ENCODE measurements around the gene FXYD1.

Gene FXYD1

DNA sequence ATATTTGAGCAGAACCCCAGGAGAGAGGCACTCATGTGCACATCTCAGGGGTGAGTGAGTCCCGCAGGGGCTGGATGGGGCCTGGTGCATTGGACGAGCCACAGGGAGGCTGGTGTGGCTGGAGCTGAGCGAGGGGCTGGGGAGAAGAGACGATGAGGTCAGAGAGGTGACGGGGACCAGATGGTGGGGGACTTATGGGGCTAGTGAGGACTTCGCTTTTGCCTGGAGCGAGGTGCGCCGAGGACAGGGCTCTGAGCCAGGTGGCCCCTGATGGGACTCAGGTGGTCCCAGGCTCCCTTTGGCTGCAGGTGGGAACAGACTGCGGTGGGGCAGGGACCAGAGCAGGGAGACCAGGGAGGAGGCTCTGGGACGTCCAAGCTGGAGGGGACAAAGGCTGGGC is 29.9 kb upstream of the FXYD1 start:
- ATAC-seq, result no peak

DNA sequence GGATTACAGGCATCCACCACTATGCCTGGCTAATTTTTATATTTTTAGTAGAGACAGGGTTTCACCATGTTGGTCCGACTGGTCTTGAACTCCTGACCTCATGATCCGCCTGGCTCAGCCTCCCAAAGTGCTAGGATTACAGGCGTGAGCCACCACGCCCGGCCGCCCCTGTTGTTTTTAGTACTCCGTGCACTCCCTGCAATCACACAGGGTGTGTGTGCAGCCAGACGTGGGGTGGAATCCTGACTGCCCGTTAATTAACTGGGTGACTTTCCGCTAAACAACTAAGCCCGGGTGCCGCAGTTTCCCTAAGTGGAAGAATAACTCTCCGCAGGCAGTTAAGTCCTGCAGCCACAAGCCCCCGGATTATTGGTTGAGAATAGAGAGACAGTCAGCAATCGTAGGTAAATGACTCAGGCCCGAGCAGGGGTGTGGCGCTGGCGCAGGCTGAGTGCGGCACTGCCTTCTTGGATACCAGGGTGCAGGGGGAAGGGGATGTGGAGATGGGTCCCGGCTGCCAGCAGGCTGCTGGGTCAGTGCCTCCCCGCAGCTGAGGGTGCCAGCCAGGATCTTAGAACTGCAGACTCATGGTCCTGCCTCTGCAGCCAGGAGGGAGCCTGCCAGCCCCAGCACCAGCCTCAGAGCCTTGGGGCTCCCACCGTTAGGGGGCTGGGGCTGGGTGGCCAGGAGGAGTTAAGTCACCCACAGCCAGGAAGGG is 29.1 kb upstream of the FXYD1 start:
- ATAC-seq, result no peak

DNA sequence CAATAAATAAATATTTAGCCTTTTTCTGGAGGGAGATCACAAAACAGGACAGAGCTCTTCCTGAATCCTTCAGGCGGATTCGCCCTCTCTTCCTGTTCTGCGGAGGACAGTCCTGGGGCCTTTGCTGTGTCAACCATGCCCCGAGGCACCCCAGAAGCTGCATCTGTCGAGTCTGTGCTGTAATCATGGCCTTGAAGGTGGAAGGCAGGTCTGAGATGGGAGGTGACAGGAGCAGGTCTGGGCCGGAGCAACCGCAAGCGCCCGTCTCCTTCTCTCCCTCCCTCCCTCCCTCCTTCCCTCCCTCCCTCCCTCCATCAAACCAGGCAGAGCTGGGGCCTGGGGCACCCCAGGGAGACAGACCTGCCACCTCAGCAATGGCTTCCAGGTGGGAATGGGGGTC is 27.6 kb upstream of the FXYD1 start:
- no peak for ATAC-seq

DNA sequence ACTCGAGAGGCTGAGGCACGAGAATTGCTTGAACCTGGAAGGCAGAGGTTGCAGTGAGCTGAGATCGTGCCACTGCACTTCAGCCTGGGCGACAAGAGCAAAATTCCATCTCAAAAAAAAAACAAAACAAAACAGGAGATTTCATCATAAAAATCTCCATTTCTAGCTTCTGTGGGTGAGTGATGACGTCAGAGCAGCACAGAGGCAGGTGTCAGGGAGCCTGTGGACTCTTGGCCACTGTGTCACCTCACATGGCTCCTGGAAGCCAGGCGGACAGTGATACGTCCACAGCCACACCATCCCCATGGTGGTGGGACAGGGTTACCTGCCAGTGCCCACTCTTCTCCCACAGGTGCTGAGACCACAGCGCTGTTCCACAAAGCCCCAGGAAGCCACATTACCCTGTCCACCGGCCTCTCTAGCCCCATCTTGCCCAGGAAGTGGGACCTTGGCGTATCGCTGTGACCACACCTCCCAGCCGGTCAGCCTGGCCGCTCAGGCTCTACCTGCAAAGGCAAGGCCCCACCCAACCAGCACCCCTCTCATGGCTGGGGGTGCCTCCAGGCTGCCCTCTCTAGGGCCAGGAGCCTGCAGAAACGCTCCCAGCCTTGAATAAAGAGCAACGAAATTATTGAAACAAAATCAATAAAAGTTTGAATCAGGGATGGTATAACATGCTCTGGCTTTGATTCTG is 25.5 kb upstream of the FXYD1 start:
- no peak for ATAC-seq

DNA sequence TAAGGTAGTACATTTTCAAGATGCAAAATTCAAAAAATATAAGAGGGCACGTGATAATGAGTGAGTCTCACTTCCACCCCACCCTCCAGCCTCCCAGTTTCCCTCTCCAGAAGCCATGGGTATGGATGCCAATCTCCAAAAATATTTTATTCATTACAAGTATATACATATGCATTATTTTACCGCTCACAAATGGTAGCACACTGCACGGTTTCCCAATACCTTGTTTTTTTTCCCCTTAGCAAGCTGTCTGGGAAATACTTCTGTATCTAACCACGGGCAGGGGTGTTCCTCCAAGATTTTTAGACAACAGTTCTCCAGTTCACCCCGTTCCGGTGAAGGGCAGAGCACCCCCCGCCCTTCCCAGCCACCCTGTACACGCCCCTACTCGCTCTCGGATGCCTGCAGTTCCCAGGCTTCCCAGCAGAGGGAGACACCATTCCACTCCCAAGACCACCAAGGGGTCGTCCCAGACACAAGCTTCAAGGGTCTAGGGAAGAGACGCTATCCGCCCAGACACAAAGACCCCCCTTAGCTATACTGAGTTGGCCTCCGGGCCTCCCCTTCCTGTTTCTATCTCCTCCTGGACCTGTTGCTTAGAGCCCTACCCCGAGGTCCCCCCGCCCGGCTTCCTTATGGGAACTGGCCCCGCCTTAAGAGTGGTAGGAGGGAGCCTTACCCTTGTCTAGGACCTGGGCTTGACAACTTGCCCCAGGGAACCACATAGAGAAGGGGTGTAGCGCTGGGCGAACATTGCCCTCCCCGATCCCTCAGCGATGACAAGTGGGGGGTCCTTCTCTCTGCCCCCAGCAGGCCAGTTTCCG is 24.1 kb upstream of the FXYD1 start:
- ATAC-seq, result peak; percentile 78 to 82

DNA sequence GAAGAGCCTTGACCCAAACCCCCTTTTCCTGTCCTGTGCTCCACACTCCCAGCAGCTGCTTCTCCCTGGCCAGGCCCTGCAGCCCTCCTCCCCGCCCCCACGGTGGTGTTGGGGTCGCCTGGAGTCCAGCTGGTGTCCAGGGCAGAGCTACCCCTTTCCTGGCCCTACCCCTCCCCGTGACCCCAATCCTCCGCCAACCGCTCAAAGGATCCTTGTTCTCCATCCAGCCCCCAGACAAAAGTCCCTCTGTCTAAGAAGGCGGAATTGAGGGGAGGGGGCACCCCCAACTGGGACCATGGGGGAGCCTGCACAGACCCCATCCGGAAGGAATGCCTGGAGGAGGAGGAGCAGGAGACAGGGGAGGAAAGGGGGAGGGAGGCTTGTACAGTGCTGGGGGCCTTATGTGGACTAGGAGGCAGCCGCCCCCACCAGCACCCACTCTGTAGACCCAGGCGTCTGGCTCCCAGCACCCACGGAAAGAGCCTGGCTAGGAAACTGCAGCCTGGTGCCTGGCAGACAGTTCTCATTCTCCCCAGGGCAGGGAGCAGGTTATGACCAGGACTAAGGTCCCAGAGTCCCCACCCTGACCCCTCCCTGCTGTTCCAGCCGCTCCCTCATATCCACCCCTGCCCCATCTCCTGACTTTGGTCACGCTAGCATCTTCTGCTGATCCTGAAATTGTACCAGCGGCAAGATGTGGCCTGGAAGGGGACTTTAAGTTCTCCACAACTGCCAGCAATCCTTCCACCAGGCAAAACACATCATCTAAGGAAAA is 23.3 kb upstream of the FXYD1 start, which contains the start of gene FXYD3:
TSS of gene FXYD3 (plus strand) at position 647 of the 775 bp plus-strand sequence. CDS start 3,554 bp downstream, outside the sequence.
- ATAC-seq, result no peak

DNA sequence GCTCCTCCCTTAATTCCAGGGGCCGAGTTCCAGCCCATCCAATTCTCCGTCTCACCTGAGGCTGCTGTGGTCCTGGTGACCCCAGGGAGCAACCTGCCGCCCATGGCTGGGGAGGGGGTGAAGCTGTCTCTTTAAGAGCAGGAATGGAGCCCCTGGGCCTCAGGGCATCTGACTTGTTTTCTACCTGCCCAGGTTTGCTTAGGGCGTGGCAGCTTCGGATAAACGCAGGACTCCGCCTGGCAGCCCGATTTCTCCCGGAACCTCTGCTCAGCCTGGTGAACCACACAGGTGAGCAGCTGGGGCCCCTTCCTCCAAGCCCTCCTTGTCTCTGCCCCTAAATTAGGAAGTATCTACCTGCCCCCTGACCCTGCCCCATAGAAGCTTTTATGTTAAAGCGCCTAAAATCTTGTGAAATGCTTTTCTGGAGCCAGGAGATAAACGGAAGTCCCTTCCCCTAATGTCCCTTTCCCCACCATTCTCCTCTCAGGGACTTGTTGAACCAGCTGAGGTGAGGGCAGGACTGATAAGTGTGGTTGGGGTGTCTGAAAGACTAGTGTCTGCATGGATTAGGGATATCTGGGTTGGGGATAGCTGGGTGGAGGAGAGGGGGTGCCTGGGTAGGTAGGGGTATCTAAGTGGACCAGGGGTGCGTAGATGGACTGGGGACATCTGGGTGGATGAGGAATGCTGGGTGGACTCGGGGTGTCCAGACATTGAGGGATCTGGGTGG is 22.4 kb upstream of the FXYD1 start:
- no peak for ATAC-seq

DNA sequence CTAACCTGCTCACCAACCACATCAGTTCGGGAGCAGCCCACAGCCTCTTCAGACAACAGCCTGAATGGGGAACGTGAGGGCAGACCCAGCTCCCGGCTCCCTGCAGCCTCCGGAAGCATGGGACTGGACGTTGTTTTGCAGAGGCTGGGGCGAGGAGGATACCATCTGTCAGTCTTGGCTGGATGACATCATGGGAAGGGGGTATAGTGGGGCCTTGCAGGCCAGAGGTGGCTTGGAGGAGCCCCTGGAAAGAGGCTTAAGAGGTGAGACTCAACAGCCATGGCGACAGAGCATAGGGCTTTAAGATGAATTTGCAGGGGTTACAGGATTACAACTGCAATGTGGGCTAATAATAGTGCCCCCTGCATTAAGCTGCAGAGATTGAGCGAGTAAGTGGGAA is 21.5 kb upstream of the FXYD1 start:
- no peak for ATAC-seq

DNA sequence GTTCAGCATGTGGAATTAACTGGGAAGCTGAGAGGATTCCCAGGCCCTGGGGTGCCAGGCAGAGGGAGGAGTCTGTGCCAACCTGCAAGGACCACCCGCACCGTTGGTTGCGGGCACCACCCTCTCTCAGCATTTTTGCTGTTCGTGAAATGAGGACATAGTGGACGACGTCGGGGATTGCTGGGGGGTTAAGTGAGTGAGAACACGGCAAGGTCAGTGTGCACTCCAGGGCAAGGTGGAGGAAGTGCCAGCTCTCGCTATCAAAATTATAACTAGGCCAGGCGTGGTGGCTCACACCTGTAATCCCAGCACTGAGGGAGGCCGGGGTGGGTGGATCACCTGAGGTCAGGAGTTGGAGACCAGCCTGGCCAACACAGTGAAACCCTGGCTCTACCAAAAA is 20.8 kb upstream of the FXYD1 start:
- ATAC-seq, result no peak

DNA sequence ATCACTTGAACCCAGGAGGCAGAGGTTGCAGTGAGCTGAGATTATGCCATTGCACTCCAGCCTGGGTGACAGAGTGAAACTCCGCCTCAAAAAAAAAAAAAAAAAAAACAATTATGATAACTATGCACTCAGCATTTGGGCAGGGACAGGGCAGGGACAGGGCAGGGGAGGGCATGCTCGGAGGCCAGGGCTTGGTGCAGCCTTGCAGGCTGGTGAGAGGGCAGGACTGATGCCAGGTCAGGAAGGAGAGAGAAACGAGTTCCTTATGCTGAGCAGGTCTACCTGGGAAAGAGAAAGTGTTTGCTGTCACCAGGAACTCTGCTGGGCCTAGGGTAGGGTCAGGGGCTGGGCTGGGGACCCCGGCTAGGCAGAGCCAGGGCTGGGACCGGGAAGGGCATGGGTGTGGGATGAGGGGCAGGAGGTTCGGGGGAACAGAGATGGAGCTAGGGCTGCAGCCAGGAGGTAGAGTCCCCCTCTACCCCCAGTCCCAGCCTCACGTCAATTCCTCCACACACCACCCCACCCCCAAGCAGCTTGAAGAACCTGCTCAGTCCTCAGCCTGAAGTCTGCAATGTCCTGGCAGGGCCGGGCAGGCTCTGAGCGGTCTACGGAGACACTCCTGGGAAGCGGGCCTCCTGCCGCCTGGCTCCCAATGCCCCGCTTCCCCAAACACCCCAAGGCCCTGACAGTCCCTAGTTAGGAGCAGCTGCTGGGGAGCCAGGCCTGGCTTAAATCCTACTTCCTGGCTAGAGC is 20.2 kb upstream of the FXYD1 start:
- ATAC-seq, result no peak

DNA sequence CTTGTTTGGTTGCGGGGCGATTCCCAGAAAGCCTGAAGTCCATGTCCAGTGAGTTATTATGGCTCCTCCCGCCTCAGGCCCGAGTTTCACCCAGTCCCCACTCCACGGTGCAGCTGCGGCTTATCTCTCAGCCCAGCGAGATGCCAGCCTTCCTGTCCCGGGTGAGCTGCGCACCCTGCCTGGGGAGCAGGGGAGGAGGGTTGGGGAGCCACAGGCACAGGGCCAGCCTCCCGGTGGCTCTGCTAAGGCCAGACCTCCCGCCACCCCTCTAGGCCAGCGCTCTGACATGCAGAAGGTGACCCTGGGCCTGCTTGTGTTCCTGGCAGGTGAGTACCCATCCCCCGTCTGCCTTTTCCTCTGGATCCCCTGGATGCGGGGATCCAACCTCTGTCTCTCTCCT is 19.5 kb upstream of the FXYD1 start:
- no peak for ATAC-seq

DNA sequence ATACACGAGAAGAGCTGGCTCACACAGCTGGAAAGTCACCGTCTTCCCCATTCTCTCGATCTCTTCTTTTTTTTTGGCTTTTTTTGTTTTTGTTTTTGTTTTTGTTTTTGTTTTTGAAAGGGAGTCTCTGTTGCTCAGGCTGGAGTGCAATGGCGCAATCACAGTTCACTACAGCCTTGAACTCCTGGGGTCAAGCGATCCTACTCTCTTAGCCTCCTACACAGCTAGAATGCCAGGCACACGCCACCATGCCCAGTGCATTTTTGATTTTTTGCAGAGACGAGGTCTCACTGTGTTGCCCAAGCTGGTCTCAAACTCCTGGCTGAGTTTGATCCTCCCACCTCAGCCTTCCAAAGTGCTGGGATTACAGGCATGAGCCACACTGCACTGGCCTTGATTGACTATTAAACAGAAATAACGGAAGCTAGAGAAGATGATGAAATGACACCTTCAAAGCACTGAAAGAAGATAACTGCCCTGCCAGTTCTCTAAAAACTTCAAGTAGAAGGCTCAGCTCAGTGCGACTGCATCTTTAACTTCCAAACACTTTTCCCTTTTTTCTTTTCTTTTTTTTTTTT is 19.0 kb upstream of the FXYD1 start:
- no peak for ATAC-seq

DNA sequence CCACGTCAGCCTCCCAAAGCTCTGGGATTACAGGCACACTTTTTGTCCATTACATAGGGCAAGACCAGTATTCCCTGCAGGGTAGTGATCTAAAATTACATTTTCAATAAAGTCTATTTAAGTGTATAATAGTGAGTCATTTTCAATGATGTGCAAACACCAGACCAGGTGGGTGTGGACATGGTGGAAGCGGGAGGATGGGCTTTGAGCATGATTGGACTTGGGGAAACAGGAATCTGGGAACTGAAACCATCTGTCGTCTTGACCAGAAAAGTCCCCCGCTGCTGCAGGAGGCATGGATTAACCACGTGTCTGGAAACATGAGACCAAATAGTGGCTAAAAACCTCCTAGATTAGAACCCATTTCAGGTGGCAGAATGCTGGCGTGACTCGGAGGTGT is 18.1 kb upstream of the FXYD1 start:
- no peak for ATAC-seq

DNA sequence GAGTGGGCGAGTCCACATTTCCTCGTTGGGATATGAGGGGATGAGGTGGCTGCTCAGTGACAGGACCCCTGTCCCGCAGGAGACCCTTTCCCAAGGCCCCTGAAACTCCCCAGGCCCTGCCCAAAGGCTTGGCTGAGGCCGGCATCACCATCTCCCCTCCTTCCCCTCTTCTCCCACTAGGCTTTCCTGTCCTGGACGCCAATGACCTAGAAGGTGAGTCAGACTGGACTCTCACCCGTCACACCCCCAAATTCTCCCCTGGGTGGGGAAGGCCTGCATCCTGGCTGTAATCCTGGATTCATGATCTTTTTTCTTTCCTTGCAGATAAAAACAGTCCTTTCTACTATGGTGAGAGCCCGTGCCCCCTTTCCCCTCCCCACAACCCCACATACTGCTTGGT is 17.7 kb upstream of the FXYD1 start:
- ATAC-seq, result no peak

DNA sequence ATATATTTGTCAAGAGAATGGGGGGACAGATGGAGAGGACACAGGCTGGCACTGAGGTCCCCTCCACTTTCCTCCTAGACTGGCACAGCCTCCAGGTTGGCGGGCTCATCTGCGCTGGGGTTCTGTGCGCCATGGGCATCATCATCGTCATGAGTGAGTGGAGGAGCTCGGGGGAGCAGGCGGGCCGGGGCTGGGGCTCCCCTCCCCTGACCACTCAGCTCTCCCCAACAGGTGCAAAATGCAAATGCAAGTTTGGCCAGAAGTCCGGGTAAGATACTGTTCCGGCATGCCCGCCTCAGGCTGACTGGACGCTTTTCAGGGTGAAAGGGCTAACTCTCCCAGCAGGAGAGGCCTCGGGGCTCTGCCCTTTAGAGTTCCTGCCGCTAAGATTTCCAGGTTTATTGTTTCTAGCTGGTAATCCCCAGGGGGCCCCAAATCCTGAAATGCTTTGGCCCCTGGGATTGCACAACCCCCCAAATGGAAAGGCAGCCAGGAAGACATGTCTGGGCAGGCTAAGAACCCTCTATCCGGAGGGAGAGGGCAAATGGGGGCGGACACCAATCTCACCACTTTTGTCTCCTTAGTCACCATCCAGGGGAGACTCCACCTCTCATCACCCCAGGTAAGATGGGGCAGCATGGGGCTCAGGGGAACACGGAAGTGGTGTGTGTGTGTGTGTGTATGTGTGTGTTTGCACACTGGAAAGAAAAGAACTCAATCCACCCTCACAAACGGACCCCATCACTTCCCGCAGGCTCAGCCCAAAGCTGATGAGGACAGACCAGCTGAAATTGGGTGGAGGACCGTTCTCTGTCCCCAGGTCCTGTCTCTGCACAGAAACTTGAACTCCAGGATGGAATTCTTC is 15.7 kb upstream of the FXYD1 start:
- ATAC-seq, result no peak

DNA sequence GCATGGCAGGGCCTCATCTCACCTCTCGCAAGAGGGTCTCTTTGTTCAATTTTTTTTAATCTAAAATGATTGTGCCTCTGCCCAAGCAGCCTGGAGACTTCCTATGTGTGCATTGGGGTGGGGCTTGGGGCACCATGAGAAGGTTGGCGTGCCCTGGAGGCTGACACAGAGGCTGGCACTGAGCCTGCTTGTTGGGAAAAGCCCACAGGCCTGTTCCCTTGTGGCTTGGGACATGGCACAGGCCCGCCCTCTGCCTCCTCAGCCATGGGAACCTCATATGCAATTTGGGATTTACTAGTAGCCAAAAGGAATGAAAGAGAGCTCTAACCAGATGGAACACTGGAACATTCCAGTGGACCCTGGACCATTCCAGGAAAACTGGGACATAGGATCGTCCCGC is 15.1 kb upstream of the FXYD1 start:
- no peak for ATAC-seq

DNA sequence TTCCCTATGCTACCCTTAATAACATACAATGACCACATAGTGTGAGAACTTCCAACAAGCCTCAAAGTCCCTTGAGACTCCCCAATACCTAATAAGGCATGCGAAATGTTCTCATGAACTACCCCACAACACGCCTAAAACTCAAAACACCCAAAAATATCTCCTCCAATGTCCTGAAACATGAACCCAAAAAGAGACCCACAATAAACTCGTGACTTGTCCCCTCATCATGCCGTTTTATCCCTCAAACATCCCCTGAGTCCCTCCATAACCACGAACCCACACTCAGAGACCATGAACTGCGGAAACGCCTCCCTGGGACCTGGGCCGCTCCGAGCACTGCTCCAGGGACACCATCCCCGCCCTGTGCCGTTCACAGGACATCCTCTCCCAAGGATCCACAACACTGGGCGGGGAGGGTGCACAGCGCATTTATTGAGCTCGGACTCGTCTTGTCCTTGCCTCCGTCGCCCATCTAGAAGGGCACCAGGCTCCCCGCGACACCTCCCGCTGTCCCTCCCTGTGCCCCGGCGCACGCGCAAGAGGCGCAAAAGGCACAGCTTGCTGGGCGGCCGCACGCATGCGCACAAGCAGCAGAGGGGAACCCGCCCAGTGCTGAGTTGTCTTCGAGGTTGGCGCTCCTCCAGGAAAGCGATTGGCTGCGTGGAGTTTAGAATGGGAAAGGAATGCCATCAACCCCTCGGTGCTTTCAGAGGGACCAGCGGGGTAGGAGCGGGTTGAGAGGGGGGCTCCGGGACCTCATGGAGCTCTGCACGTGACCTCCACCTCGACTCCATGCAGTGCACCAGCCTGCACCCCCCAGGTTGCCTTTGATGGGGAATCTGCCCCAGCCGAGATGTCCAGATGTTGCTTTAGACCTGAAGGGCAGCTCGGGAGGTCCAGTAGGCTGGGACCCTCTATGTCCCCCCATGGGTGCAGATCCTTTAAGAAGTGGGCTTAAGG is 14.2 kb upstream of the FXYD1 start:
- ATAC-seq, result peak; percentile 93 to 97

DNA sequence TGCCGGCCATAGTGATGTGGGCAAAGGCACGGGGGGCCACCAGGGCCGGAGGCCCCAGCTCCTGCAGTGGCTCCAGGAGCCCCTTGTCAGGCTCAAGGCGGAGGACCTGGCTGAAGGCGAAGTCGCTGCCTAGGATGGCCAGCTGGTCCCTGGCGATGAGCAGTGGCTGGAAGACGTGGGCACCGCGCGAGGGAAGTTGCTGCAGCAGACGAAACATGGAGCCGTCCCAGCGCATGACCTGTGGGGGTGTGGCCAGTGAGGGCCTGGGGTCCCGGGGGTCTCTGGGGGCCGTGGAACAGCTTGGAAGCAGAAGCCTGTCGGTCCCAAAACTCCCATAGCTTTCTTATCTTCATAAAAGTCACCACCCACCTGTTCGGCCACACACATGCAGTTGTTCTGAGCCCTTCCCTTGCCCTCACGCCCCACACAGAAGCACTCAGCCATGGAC is 13.3 kb upstream of the FXYD1 start:
- ATAC-seq, result no peak

Measured in activated CD4-positive, CD25-positive, alpha-beta regulatory T cell treated with anti-CD3 and anti-CD28 coated beads, Interleukin-2, amount 50 U/mL, for 24 hours (primary cell).